Hypothalamus (tissue), 51 donors: Measurements from ENCODE around the gene GGT5.
"Not testable (repeated sequence)": the region's sequence is repeated elsewhere in the genome, so short reads cannot be mapped to it uniquely, and the experiment has no call there.

Experiments
- DNase-seq, 51 donors: peaks; one replicate each; lab custom pipeline; 2025; lab: John Stamatoyannopoulos, UW

The GGT5 gene

DNA sequence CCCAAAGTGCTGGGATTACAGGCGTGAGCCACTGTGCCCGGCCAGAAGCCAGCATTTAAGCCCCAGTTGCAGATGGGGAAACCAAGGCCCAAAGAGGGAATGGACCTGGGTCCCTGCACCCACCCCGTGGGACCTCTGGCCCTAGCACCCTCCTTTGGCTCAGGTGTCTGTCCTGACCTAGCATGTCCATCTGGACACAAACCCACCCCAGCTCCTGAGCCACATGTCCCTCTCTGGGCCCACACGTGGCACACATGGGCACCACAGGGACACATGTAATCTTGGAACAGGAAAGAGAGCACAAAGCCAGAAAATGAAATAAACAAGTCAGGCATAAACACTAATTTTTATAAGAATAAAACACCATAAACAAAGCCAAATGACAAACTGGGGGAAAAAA lies 9.6 kb downstream of the GGT5 start:
- DNase-seq = no peak

GRCh38 chr22:24233816-24234215 lies 11.1 kb downstream of the GGT5 start:
- no peak for DNase-seq

DNA sequence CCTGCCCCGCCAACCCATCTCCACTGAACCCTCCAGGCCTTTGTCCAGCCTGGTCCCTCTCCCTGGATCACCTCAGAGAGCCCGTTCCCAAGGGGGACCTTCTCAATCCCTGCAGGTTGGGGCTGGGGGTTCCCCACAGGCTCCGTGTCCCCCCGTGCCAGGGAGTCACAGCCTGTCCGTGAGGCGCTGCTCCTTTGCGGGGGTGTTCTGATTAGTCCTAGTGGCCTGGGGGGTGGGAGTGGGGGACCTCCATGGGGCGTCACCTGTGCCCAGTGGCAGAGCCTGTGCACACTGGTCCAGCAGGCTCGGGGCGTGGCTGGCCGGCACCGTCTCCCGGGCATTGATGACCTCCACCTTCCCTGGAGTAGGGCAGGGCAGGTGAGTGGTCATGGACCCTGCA lies 11.6 kb downstream of the GGT5 start:
- DNase-seq = no peak

- DNase-seq = no peak
Measured at GRCh38 chr22:24232725-24233124, 12.2 kb downstream of the GGT5 start.

DNA sequence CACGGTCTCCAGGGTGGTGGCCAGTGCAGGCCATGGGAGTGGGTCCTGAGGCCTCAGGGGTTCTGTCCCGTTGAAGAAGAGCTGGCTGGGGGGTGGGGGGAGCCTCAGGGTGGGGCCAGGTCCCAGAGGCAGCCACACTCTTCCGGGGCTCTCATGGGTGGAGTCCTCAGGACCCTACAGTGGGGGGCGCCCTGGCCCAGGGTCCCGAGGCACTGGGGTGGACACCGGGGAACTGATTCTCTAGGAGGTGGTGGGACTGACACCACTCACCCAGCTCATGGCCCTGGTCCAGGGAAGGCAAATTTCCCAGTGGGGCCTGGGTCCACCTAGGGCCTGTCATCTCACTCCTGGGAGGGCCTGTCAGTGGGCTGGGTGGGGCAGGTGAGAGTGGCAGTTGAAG lies 12.8 kb downstream of the GGT5 start:
- no peak for DNase-seq

DNA sequence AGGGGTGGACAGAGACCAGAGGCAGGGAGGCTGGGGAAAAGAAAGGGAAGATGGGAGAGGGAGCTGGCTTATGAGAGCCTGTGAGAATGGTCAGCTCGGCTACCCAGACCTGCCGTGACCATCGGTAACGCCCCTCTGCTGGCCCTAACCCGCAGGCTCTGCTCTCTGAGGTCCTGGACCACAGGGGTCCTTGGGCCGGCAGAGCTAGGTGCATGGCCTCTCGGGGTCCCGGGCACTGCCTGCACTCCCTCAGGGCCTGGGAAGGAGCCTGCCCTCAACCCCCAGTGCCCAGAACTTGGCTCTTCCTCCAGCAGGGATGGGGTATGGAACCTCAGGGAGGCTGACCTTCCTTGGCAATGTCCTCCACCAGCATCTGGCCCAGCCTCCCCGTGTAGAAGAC lies 13.2 kb downstream of the GGT5 start:
- no peak for DNase-seq

GRCh38 chr22:24230911-24231656 lies 13.8 kb downstream of the GGT5 start:
- DNase-seq = peak in 3 of 51 donors; percentile 9 to 13 (median 10)

DNA sequence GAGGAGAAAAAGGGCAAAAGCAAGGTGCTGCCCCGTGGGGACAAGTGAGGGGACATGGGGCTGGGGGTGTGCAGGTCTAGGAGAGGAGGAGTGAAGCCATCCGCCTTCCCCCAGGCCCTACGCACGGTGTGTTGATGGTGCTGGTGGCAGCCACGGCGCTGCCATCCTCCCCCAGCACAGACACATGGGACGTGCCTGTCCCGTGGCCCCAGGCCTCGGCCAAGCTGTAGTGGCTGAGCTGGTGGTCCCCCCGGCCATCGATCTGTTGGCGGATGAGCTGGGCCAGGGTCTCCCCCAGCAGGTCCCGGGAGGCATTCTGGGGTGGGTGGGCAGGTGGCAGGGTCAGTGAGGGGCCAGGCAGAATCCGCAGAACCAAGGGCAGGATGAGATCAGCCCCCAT lies 18.9 kb downstream of the GGT5 start:
- DNase-seq = no peak

DNA sequence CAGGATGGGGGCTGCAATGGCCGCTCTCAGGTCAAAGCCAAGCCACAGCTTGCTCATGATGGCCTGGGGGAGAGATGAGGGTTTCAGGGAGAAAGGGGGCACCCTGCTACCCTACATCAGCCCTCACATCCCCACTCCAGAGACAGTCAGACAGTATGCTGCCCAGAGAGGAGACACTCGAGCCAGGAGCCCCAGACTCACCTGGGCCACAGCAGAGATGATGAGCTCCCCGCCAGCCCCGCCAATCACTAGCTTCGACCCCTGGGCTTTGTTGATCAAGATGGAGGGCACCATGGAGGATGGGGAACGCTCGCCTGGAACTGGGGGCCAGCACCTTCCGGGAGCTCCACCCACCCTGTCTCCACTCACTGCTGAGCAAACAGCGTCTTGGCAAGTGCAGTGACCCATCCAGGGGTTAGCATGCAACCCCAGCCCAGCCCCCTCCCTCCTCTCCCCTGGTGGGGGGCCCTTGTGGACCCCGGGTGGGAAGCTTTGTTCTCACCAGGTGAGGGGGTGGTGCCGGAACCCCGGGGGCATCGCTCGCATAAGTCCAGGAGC lies 19.8 kb downstream of the GGT5 start:
- no peak for DNase-seq

DNA sequence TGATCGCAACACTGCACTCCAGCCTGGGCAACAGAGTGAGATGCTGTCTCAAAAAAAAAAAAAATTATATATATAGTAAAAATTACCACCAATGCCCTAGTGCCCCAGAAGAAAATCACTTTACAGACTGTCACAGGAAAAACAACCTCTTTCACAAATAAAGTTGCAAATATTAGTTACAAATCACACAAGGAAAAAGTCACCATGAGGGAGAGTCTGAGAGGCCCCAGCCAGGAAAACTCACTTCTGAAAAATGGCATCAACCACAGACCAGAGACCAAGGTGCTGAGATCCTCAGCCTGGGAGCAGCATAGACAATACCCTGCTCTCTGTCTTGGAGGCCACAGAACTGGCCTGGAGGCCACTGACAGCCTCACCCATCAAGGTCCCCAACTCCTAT lies 20.4 kb downstream of the GGT5 start:
- no peak for DNase-seq

GRCh38 chr22:24219750-24220149 lies 25.1 kb downstream of the GGT5 start:
- DNase-seq = no peak

DNA sequence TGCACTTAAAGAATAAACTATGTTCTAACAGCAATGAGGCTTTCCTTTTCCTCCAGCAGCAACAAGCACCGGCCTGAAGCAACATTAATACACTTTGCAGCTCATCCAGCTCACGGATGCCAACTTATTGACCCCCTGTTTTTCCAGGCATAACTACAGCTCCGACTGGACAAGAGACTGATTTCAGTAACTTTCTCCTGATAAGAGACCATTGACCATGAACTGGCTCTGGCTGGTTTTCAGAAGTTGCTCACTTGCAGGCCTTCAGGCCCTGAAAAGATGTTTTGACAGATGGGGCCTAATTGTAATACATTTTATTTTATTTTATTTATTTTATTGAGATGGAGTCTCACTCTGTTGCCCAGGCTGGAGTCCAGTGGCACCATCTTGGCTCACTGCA lies 27.5 kb downstream of the GGT5 start:
- DNase-seq = no peak

- no peak for DNase-seq
Measured at GRCh38 chr22:24216541-24217209, 28.2 kb downstream of the GGT5 start.

DNA sequence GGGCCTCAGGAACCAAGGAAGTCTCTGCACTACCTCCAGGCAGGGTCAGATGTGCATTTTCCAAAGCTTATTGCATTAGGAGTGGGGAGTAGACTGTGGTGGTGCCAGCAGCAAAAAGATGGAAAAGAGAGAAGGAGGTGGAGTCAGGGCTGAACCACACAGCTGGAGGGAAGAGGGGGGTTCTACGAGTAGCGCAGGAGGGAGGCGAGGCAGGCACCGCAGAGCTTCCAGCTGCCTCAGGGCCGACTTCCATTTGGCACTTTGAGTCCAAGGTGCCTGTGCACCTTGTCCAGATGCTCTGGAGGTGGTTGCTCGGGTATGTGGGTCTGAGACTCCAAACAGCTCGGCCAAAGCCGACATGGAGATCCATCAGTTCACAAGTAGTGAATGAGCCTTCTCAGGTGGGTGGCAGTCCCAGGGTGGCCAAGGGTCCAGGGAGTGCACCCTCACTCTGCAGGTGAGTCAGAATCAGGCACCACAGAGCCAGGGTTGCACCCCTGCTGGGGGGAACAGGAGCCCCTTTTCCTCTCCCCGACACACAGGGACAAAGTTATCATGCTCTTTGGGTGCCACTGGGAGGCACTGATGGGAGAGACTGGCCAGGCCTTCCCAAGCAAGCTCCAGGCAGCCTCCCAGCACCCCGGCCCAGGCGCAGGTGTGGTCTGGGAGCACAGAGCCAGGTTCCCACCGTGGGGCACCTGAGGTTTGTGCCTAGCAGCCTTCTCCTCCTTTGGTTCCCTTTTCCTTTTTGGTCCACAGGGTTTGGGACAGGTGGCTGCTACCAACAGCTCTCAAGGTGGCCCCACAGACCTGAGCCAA lies 30.2 kb downstream of the GGT5 start:
- DNase-seq = no peak

GRCh38 chr22:24213111-24213510 lies 31.8 kb downstream of the GGT5 start:
- DNase-seq = not testable (repeated sequence)

GRCh38 chr22:24211716-24212115 lies 33.2 kb downstream of the GGT5 start:
- not testable (repeated sequence) for DNase-seq

DNA sequence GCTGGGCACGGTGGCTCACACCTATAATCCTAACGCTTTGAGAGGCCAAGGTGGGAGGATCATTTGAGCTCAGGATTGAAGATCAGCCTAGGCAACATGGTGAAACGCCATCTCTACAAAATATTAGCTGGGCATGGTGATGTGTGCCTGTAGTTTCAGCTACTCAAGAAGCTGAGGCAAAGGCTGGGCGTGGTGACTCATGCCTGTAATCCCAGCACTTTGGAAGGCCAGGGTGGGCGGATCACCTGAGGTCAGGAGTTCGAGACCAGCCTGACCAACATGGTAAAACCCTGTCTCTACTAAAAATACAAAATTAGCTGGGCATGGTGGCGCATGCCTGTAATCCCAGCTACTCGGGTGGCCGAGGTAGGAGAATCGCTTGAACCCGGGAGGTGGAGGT lies 34.5 kb downstream of the GGT5 start:
- DNase-seq = not testable (repeated sequence)

- DNase-seq = no peak
Measured at GRCh38 chr22:24209687-24210086, 35.2 kb downstream of the GGT5 start.

- DNase-seq = no peak
Measured at GRCh38 chr22:24209016-24209415, 35.9 kb downstream of the GGT5 start.

DNA sequence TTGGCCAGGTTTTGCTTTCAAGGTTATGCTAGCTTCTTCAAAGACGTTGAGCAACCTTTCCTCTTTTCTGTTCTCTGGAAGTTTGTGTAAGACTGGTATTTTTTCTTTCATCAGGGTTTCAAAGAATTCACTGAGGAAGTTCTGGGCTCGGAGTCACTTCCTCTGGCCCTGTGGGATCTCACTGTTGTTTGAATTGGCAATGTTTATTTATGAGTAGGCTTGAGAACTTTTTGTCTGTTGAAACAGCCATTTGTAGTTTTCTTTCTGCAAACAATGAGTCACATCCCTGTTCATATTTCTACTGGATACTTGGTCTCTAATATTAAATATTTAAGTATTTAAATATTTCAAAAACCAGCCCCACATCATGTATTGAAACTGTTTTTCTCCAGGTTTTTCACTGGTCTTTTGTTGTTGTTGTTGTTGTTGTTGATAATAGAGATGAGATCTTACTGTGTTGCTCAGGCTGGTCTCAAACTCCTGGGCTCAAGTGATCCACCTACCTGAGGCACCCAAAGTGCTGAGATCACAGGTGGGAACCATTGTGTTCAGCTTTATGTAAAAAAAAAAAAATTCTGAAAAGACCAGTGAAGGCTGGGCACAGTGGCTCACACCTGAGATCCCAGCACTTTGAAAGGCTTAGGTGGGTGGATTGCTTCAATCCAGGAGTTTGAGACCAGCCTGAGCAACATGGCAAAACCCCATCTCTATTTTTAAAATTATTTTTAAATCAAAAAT lies 36.7 kb downstream of the GGT5 start:
- DNase-seq = peak in 5 of 51 donors; percentile 2 to 36 (median 19)
